NCI-H345 treated with DMSO at 0.1 percent for 48 hours (cell line): Measurements from ENCODE around the gene AHRR.
"Not testable (repeated sequence)": the region's sequence is repeated elsewhere in the genome, so short reads cannot be mapped to it uniquely, and the experiment has no call there.

Experiments used
- DNase-seq: peaks from one replicate; lab custom pipeline; 2025; ENCODE audit not compliant: unreplicated experiment; lab: John Stamatoyannopoulos, UW

Gene AHRR

DNA sequence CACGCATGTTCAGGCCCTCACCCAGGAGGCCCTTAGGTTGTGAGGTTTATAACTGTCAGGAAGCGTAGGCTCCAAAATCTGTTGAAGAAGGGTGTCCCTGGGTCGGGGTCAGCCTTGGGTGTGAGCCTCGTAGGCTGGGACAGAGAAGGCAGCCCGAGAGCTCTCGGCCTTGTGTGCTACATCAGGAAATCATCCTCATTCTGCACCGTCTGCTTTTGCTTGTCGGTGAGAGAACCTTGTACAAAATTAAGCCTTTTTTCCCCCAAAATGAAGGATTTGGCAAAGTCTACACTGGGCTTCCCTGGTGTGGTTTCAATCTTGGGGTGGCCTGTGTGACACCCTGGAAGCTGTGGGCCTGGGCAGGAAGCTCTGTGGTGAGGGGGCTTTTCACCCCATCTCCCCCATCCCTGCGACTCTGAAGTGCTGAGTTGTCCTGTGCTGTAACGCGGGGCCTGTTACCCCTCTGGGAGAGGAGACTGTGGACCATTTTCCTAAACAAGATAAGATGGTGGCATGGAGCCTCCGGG, 55.3 kb downstream of the AHRR start:
- DNase-seq: no peak

DNA sequence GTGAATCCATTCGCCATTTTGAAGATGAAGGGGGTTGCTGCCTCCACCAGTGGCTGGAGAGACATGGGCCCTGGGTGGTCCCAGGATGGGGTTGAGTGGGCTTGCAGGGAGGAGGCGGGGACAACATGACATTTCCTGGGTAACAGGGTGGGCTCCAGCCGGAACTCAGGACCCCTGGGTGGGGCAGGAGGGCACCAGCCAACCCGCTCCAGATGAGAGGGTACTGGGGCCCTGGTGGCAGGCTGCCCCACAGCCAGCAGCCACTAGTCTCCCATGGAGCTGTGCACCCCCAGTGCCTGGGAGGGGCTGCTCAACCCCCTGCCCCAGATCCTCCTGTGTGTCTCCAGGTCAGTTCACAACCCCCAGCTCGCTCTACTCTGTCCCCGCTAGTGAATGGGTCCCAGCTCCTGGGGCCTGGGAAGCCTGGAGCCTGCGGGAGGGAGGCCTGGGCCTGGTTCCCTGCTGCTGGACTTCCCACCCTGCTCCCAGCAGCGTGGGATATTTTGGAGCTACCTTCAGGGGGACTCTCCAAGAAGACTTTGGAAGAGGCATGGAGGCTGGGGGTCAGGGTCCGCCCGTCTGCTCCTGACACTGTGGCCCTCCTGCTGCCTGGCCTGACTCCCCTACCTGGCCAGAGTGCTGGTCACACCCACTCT, 55.9 kb downstream of the AHRR start:
- DNase-seq: no peak

DNA sequence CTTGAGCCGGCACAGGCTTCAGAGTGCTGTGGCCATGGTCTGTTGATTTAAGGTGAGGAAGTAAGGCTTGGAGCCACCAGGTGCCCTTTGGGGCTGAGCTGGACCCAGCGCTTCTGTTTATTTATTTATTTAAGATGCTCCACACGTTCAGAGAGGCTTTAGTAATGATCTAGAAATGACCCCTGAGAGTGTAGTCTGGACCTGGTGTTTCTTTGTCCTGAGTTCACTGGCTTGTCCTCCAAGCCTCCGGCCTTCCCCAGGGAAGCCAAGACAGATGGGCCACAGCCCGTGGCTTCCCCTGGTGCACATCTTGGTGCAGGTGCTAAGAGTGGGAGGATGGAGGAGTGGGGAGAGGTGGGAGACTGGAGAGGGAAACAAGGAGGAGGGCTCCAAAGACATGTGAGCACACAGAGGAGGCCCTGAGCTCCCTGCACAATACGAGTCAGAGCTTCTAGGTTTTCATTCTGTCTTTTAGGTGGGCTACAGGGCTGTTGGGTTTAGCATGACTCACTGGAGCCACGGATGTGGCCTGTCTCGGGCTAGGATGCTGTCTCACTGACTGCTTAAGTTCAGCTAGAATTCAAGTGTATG, 56.9 kb downstream of the AHRR start:
- DNase-seq: no peak

DNA sequence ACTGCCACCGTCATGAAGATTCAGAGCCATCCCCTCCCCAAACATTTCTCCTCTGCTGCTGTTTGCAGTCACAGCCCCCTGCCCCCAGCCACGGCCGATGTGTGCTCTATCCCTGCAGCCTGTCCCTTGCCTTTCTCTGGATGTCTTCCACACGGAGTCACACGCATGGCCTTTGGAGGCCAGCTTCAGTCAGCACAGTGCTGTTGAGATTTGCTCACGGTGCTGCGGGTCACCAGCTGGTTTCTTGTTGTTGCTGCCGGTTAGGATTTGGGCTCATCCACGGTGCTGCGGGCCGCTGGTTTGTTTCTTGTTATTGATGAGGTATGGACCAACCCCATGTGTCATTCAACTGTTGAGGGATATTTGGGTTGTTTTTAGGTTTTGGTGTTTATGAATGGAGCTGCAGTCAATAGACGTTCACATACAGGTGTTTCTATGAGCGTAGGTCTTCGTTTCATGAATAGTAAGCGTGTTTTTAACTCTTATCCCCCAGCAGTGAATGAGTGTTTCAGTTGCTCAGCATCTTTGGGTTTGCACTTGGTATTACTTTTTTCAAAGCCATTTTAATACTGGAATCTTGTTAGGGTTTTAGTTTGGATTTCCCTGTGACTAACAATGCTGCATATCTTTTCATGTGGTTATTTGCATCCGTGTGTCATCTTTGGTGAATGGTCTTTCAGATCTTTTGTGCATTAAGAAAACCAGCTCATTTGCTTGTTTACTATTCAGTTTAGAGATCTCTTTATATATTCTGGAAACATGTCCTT, 57.6 kb downstream of the AHRR start:
- DNase-seq: no peak

GRCh38 chr5:380701-381309, 59.3 kb downstream of the AHRR start:
- no peak for DNase-seq

DNA sequence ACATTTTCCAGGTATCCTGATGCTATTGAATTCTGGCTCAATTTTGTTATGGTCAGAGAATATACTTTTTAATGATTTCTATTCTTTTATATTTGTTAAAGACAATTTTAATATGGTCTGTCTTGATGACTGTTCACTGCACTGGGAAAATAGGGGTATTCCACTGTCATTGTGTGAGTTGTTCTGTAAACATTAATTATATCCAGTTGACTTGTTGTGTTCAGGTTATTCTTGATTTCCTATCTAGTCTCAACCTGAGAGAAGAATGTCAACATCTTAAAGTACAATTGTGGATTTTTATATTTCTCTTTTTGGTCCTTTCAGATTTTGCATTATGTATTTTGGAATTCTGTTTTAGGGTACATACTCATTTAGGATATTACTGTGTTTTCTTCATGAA, 61.6 kb downstream of the AHRR start:
- no peak for DNase-seq

GRCh38 chr5:383621-384020, 62.1 kb downstream of the AHRR start:
- no peak for DNase-seq

- DNase-seq: not testable (repeated sequence)
Observed at GRCh38 chr5:384576-384975, 63.1 kb downstream of the AHRR start.

GRCh38 chr5:385321-385720, 63.8 kb downstream of the AHRR start:
- DNase-seq: no peak

- DNase-seq: peak; percentile 40
Observed at GRCh38 chr5:386432-387341, 65.2 kb downstream of the AHRR start.

DNA sequence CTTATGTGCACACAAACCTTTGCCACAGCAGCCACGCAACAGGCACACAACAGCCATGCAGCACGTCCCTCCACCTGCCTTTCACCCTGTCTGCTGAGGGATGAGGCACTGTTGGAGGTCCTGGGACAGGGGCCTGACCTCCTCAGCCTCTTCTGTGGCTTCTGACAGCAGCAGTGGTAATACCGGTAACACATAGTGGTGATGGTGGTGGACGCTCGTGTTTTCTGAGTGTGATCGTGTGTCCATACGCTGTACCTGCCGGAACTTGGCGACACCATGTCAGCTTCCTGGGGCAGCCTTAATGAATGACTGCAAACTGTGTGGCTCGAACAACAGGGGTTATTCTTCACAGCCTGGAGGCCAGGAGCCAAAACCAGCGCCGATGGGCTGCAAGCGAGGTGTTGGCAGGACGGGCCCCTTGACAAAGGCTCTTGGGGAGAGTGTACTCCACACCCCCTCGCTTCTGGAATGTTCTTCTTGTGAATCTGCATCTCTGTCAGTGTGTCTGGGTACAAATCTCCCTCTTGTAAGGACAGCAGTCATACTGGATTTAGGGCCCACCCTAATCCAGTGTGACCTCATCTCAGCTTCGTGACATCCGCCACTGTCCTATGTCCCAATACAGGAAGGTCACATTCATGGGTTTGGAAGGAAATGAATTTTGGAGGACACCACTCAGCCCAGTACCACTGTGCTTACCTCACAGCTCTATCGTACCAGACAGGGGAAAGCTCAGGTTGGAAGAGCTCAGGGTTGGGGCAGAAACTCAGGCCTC, 66.2 kb downstream of the AHRR start:
- DNase-seq: no peak

GRCh38 chr5:388266-389196, 67.0 kb downstream of the AHRR start:
- DNase-seq: no peak

GRCh38 chr5:389197-389821, 67.8 kb downstream of the AHRR start:
- DNase-seq: no peak

DNA sequence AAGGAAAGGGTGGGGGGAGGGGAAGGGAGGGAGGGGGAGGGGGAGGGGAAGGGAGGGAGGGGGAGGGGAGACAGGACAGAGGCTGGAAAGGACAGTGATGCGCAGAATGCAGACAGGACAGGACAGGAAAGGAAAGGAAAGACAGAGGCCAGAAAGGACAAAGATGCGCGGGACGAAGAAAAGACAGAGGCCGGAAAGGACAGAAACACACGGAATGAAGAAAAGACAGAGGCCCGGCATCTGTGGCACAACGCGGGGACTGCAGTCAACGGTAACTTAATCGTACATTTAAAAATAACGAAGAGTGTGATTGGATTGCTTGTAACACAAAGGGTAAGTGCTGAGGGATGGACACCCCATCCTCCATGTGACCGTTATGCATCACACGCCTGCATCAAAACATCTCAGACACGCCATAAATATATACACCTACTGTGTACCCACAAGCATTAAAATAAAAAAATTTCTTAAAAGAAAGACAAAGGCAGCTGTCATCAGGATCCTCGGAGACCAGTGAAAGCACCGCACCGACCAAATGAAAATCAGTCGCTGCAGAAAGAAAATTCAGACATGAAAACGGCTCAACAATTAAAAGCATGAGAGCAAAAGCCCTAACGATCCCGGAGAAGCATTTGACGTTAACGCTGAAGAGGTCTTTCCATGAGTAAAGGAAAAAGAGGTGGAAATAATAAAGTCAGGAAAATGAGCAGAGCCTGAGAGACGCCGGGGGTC, 68.5 kb downstream of the AHRR start:
- DNase-seq: no peak

DNA sequence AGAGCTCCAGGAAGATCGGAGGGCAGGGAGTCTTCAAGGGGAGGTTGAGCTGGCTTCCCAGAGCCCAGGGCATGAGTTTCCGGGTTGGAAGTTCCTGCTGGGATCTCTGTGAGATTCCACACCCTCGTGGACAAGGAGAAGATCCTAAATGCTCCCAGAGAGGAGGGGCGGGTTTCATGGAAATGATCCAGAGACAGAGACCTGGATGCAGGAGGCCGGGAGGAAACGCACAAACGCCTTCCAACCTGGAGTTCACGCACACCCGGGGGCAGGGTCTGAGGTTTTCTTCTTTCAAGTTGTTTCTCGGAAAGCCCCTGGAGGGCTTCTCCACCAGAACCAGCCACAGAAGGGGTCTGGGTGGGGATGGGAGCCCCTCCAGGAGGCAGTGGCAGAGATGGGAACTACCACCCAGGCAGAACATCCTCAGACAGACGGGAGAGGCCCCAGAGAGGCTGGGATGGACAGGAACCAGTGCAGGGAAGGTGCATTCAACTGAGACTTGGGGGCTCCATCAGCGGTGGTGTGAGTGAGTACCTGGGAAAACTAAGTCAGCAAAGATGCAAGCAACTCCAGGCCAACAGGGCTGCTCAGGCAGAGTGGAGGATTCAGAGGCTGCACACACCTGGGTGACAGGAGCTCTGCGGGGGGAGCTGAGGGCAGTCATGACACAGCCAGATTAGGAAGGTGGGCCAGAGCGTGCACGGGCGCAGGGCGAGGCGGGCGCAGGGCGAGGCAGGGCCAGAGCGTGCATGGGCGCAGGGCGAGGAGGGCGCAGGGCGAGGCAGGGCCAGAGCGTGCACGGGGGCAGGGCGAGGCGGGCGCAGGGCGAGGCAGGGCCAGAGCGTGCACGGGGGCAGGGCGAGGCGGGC, 69.3 kb downstream of the AHRR start:
- DNase-seq: no peak

DNA sequence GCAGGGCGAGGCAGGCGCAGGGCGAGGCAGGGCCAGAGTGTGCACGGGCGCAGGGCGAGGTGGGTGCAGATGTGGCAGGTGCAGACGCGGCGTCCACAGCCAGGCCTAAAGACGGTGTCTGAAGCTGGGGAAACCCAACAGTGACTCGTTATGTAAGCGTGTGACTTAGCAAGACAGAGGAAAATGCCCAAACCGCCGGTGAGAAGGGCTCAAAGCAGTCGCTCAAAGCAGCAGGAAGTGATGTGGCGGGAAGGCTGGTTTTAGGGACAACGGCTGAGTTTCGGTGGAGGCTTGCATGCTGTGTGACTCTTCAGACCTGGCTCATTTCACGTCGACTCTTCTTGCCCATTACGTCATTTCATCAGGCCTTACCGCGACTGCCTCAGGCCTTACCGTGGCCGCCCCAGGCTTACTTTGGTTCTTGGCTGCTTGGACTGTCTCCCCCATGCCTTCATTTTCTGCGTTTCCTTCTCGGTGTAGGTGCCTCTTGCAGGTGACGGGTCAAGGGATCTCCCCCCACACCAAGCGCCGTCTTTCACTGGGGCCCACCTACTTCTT, 71.0 kb downstream of the AHRR start:
- no peak for DNase-seq
